Left lung (tissue), 10 donors: ENCODE measurements around the gene EPHA5. TPM values are rescaled to one million over a fixed set of nuclear protein-coding genes. Genes with fewer than 3 reads are reported as not detected.

Source experiments
- ATAC-seq: fragments of 200-7000 bp; cut with Tn5 transposase; one replicate; pipeline ENCODE4 v1.9.1; 2020; ENCODE audit warnings: moderate library complexity
- DNase-seq, 4 donors: peaks; one replicate each; pipeline ENCODE4 v3.0.0-alpha.2; 2013 to 2020
- H3K27ac ChIP-seq, 2 donors: fragments of 200-600 bp; sonication (generic) in 1 of 2; one replicate each; pipeline versions ENCODE4 v1.5.0 to v1.8.0; 2020 to 2021
- H3K27me3 ChIP-seq, 2 donors: fragments of 200-600 bp; sonication (generic) in 1 of 2; one replicate each; pipeline versions ENCODE4 v1.5.0 to v1.8.0; 2020 to 2021
- H3K36me3 ChIP-seq, 2 donors: fragments of 200-600 bp; sonication (generic) in 1 of 2; one replicate each; pipeline versions ENCODE4 v1.5.0 to v1.8.0; 2020 to 2021
- H3K4me1 ChIP-seq, 2 donors: fragments of 200-600 bp; one replicate each; pipeline ENCODE4 v1.8.0; 2021
- H3K4me3 ChIP-seq, 2 donors: fragments of 200-600 bp; sonication (generic) in 1 of 2; one replicate each; pipeline versions ENCODE4 v1.5.0 to v1.8.0; 2020 to 2021; ENCODE audit warnings: mild to moderate bottlenecking in 1 of 2
- H3K9me3 ChIP-seq, 2 donors: fragments of 200-600 bp; sonication (generic) in 1 of 2; one replicate each; pipeline versions ENCODE4 v1.5.0 to v1.8.0; 2020 to 2021
- CTCF ChIP-seq, 2 donors: fragments of 200-600 bp; sonication (generic) in 1 of 2; IDR thresholded peaks; one replicate each; pipeline versions ENCODE4 v1.5.0 to v1.8.0; 2021; ENCODE audit warnings: antibody characterized with exemption in 2 of 2
- intact Hi-C, 2 donors: fragments of 100-400 bp; cut with DNase I; formaldehyde crosslinking; loops; one replicate each; pipeline versions ENCODE4 v1.11.2 to v1.14.2; 2022
- polyA plus RNA-seq, 6 donors: library from polyadenylated mRNA; unstranded; fragments of 120-200 nt; gene quantifications; one replicate each; pipeline ENCODE4 v1.2.1, GENCODE V29; 2013; ENCODE audit not compliant: insufficient read length in 6 of 6
- total RNA-seq, 2 donors: library from RNA; stranded (reverse); fragmentation: NEBNext Ultra II Directional; extraction: Animal tissue kit (Norgen Biotek cat#: 25700); gene quantifications; one replicate each; pipeline ENCODE4 v1.2.1, GENCODE V29; 2021
- donor health status: DM: no; HTN: yes; CAD: no.
- donor health status: DM: no; HTN: no; CAD: no.

The EPHA5 gene
- total and polyA plus RNA-seq, 8 donors, result 0.01 to 0.12 (median 0.08) TPM; not detected in 2

GRCh38 chr4:65401083-65401482, 269.2 kb downstream of the EPHA5 start:
- H3K27ac ChIP-seq, result no peak overlapping the region
- H3K27me3 ChIP-seq, result no peaks in the 10 kb centered on the region
- intact Hi-C loops, result no loop called here
- H3K4me3 ChIP-seq, result no peak overlapping the region
- ATAC-seq (no peak), DNase-seq (no peak)
- no peaks in the 10 kb centered on the region for H3K4me1 ChIP-seq
- no peaks in the 10 kb centered on the region for H3K36me3 ChIP-seq
- no peak for TF ChIP-seq CTCF (IDR thresholded peaks at IDR 0.05)
- no peaks in the 10 kb centered on the region for H3K9me3 ChIP-seq

GRCh38 chr4:65399084-65399483, 271.2 kb downstream of the EPHA5 start:
- Histone ChIP-seq H3K36me3 (no peaks in the 10 kb centered on the region), H3K4me3 (no peak overlapping the region), H3K4me1 (no peaks in the 10 kb centered on the region), H3K9me3 (peaks cover 0 to 9% of the 10 kb centered on the region in 2 donors), H3K27ac (no peak overlapping the region), H3K27me3 (no peaks in the 10 kb centered on the region)
- TF ChIP-seq CTCF (IDR thresholded peaks at IDR 0.05), result no peak
- DNase-seq (peak in 1 of 4 donors; percentile 0), ATAC-seq (no peak)
- intact Hi-C loops, result no loop called here

- TF ChIP-seq CTCF (IDR thresholded peaks at IDR 0.05), result no peak
- ATAC-seq, result no peak
Measured at GRCh38 chr4:65393078-65393477, 277.2 kb downstream of the EPHA5 start.

DNA sequence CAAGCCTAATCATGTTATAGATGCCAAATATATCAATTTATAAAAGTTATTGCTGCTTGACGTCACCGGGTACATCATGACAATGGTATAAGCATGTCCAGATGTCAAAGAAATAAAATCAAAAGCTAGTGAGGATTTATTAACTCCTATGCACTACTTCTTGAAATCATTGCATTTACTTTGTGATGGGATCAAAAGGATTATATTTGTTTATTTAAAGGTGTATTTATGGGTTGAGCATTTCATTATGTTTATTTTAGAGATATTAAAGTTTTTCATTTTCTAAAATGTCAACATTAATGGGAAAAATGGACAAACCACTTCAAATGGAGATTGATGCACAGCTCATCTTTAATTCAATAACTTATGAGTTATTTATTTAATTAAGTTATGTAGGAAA, 277.8 kb downstream of the EPHA5 start:
- Histone ChIP-seq H3K4me3 (no peak overlapping the region), H3K4me1 (no peaks in the 10 kb centered on the region), H3K27me3 (no peaks in the 10 kb centered on the region), H3K36me3 (no peaks in the 10 kb centered on the region), H3K27ac (no peak overlapping the region), H3K9me3 (peaks cover 0 to 12% of the 10 kb centered on the region in 2 donors)
- intact Hi-C loops, result no loop called here
- no peak for ATAC-seq
- no peak for DNase-seq
- no peak for TF ChIP-seq CTCF (IDR thresholded peaks at IDR 0.05)

More at GRCh38 chr4:65393078-65393477, 277.2 kb downstream of the EPHA5 start:
- intact Hi-C loops, result no loop called here
- H3K27ac ChIP-seq, result no peak overlapping the region
- no peaks in the 10 kb centered on the region for H3K36me3 ChIP-seq
- H3K4me3 ChIP-seq, result no peak overlapping the region
- H3K9me3 ChIP-seq, result peaks cover 0 to 12% of the 10 kb centered on the region in 2 donors
- H3K4me1 ChIP-seq, result no peaks in the 10 kb centered on the region
- no peaks in the 10 kb centered on the region for H3K27me3 ChIP-seq
- no peak for DNase-seq

DNA sequence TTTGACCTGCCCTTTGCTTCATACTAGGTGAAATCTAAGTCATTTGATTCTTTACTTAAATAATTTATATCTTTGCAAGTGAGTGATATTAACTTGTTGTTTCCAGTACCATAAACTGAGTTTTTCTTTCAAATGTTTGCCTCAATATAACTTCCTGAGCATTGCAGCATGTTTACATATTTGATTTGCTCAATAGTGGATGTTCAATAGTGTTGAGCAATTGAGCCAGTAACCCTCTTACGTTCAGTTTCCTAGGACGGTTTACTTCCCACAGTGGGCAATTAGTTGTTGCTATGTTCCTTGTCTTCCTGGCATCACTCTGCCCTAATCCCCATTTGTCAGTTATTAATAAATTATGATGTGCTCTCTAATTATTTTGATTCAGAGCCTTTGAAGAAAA, 278.5 kb downstream of the EPHA5 start:
- no peak for TF ChIP-seq CTCF (IDR thresholded peaks at IDR 0.05)
- no peaks in the 10 kb centered on the region for H3K27me3 ChIP-seq
- DNase-seq, result no peak
- no peak overlapping the region for H3K4me3 ChIP-seq
- no peaks in the 10 kb centered on the region for H3K4me1 ChIP-seq
- H3K27ac ChIP-seq, result no peak overlapping the region
- ATAC-seq, result no peak
- intact Hi-C loops, result no loop called here
- H3K9me3 ChIP-seq, result peaks cover 0 to 12% of the 10 kb centered on the region in 2 donors
- no peaks in the 10 kb centered on the region for H3K36me3 ChIP-seq
